Measurements from ENCODE around the gene NNT.
"Not testable (repeated sequence)": the region's sequence is repeated elsewhere in the genome, so short reads cannot be mapped to it uniquely, and the experiment has no call there.

GRCh38 chr5:43580402-43581210 lies 22.4 kb upstream of the NNT start:
- TF ChIP-seq CTCF (IDR thresholded peaks at IDR 0.05); ZFX (IDR thresholded peaks at IDR 0.05; ENCODE audit: borderline replicate concordance): not testable (repeated sequence)

Measured in 22Rv1 (cell line).